ENCODE measurements around the gene VEZT. TPM values are rescaled to one million over a fixed set of nuclear protein-coding genes. Genes with fewer than 3 reads are reported as not detected.
A peak's percentile ranks its signal among the peaks of the same experiment; 100 is the strongest.

VEZT gene
- total RNA-seq, 4 donors from 2014 or later, result 73.0 to 90.3 (median 87.0) TPM

DNA sequence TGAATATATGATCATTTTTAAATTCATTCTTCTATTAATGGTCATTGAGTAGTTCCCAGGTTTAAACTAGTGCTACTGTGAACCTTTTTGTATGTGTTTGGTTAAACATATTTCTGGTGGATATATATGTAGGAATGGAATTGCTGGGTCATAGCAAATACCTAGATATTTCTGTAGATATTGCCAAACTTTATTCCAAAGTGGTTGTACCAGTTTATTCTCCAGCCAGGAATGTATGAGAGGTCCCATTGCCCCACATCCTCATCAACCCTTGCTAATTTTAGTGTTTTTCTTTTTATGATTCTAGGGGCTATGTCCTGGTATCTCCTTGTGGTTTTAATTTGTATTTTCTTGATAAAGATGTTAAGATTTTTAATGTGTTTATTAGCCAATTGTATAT lies 3.1 kb downstream of the VEZT start:
- DNase-seq (ENCODE audit: extremely low spot score), result no peak
- H3K4me3 ChIP-seq, result no peak overlapping the region
- intact Hi-C loops (cut with DNase I), result no loop called here
- H3K27ac ChIP-seq (replicated peaks in 1 of 4), result peak overlapping the region; percentile 9 to 99 (median 27)
- no peaks in the 10 kb centered on the region for H3K27me3 ChIP-seq
- H3K9me3 ChIP-seq, result no peaks in the 10 kb centered on the region
- TF ChIP-seq EP300 (IDR thresholded peaks at IDR 0.05) (no peak), POLR2AphosphoS5 (IDR thresholded peaks at IDR 0.05) (no peak), POLR2A (IDR thresholded peaks at IDR 0.05; ENCODE audit: low read depth) (no peak)
- TF ChIP-seq, protein P1, sequence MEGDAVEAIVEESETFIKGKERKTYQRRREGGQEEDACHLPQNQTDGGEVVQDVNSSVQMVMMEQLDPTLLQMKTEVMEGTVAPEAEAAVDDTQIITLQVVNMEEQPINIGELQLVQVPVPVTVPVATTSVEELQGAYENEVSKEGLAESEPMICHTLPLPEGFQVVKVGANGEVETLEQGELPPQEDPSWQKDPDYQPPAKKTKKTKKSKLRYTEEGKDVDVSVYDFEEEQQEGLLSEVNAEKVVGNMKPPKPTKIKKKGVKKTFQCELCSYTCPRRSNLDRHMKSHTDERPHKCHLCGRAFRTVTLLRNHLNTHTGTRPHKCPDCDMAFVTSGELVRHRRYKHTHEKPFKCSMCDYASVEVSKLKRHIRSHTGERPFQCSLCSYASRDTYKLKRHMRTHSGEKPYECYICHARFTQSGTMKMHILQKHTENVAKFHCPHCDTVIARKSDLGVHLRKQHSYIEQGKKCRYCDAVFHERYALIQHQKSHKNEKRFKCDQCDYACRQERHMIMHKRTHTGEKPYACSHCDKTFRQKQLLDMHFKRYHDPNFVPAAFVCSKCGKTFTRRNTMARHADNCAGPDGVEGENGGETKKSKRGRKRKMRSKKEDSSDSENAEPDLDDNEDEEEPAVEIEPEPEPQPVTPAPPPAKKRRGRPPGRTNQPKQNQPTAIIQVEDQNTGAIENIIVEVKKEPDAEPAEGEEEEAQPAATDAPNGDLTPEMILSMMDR (IDR thresholded peaks at IDR 0.05), result no peak
- H3K36me3 ChIP-seq, result peaks cover 0 to 14% (median 3%) of the 10 kb centered on the region in 4 donors
- peaks cover 33 to 62% (median 53%) of the 10 kb centered on the region in 4 donors for H3K4me1 ChIP-seq

DNA sequence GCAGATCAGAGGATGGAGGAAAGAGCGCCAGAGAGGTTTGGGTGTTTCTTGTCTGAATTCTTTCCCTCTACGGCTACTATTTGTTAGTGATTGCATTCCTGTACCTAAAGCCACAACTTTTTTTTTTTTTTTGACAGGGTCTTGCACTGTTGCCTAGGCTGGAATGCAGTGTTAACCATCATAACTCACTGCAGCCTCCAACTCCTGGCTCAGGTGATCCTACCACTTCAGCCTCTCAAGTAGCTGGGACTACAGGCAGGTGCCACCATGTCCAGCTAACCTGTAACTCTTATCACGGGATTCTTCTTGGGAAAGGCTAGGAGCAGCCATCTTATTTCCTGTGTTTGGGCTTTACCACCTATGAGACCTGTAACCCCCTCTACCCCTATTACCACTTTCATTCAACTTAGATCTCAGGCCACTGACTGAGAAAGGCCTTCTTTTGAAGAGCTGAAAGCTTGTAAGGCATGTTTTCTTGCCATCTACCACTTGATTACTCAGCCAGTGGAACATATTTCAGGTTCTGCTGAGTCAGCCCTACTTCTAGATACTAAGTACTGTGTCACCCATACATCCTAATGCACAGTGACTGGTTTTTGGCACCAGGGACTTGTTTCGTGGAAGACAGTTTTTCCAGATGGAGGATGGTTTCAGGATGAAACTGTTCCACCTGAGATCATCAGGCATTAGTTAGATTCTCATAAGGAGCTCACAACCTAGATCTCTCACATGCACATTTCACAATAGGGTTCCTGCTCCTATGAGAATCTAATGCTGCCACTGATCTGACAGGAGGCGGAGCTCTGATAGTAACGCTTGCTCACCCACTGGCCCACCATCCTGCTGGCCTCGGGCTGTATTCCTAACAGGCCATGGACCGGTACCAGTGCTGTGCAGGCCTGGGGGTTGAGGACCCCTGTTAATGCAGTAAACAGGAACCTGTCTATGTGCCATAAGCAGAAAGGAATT lies 6.9 kb downstream of the VEZT start:
- Histone ChIP-seq H3K9me3 (no peaks in the 10 kb centered on the region), H3K27me3 (no peaks in the 10 kb centered on the region), H3K27ac (replicated peaks in 1 of 4) (peak overlapping the region in 1 of 4 donors; percentile 21), H3K4me3 (no peak overlapping the region), H3K36me3 (peaks cover 0 to 14% (median 3%) of the 10 kb centered on the region in 4 donors), H3K4me1 (peaks cover 38 to 85% (median 73%) of the 10 kb centered on the region in 4 donors)
- intact Hi-C loops (cut with DNase I), result no loop called here
- no peak for DNase-seq (ENCODE audit: extremely low spot score)
- 87% methylated on average over 8 of the region's 8 CpGs for WGBS
- TF ChIP-seq, protein P1 (IDR thresholded peaks at IDR 0.05), result no peak
- no peak for TF ChIP-seq POLR2A (IDR thresholded peaks at IDR 0.05; ENCODE audit: low read depth)
- TF ChIP-seq EP300 (IDR thresholded peaks at IDR 0.05), result no peak
- TF ChIP-seq POLR2AphosphoS5 (IDR thresholded peaks at IDR 0.05), result no peak

DNA sequence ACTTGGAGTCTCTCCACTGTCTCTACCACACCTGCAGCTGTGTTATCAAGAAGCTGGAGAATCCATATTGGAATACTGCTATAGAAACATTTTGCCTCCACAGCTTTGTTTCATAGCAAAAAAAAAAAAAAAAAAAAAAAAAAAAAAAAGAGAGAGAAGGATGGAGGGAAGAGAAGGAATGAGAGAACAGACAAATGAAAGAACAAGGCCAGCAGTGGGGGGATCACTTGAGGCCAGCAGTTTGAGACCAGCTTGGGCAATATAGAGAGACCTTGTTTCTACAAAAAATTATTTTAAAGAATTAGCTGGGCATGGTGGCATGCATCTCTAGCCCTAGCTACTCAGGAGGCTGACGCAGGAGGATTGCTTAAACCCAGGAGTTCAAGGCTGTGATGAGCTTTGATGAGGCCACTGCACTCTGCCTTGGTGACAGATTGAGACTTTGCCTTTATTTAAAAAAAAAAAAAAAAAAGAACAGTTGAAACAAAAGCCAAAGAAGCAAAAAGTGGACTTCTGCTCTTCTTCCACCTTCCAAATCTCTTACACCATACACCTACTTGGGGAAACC lies 8.1 kb downstream of the VEZT start:
- intact Hi-C loops (cut with DNase I), result no loop called here
- H3K4me1 ChIP-seq, result peaks cover 38 to 85% (median 73%) of the 10 kb centered on the region in 4 donors

DNA sequence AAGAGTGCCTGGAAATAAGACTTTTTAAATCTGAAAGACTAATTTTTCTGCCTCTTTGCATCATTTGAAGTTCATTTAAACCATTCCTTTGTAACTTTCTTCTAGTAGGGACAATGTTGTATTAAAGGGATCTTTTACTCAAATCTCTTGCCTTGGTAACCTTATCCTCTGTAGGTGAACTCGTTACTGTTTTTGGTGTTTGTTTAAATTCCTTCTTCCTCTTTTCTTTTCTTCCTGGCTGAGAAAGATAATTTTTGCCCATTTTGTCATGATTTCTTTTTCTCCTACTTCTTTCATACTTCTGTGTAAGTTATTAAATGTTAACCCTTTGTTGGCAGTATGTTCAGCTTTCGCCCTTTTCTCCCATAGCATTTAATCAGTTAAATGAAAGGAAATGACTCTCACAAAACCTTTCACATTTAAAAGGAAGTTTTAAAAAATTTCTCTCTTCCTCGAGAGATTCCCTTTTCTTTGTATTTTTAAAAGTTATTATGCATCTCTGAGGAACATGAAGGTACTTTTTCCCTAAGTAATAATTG lies 10.3 kb downstream of the VEZT start:
- no peaks in the 10 kb centered on the region for H3K27me3 ChIP-seq
- H3K27ac ChIP-seq (replicated peaks in 1 of 4), result peak overlapping the region in 2 of 4 donors; percentile 3 to 25
- no peak for TF ChIP-seq POLR2A (IDR thresholded peaks at IDR 0.05; ENCODE audit: low read depth)
- TF ChIP-seq, protein P1 (IDR thresholded peaks at IDR 0.05), result no peak
- TF ChIP-seq EP300 (IDR thresholded peaks at IDR 0.05), result no peak
- no peak for TF ChIP-seq POLR2AphosphoS5 (IDR thresholded peaks at IDR 0.05)
- intact Hi-C loops (cut with DNase I), result no loop called here
- H3K4me1 ChIP-seq, result peaks cover 28 to 85% (median 64%) of the 10 kb centered on the region in 4 donors
- H3K4me3 ChIP-seq, result no peak overlapping the region
- 57% methylated on average over 3 of the region's 3 CpGs for WGBS
- H3K9me3 ChIP-seq, result no peaks in the 10 kb centered on the region
- peaks cover 0 to 14% (median 3%) of the 10 kb centered on the region in 4 donors for H3K36me3 ChIP-seq
- no peak for DNase-seq (ENCODE audit: extremely low spot score)

More for the DNA sequence above, 8.1 kb downstream of the VEZT start:
- DNase-seq (ENCODE audit: extremely low spot score), result no peak
- no peak overlapping the region for H3K27ac ChIP-seq (replicated peaks in 1 of 4)
- H3K4me3 ChIP-seq, result no peak overlapping the region
- H3K9me3 ChIP-seq, result no peaks in the 10 kb centered on the region
- H3K36me3 ChIP-seq, result peaks cover 0 to 14% (median 3%) of the 10 kb centered on the region in 4 donors
- TF ChIP-seq, protein P1 (IDR thresholded peaks at IDR 0.05), result no peak
- TF ChIP-seq POLR2A (IDR thresholded peaks at IDR 0.05; ENCODE audit: low read depth) (no peak), POLR2AphosphoS5 (IDR thresholded peaks at IDR 0.05) (no peak), EP300 (IDR thresholded peaks at IDR 0.05) (no peak)
- no peaks in the 10 kb centered on the region for H3K27me3 ChIP-seq
- 94% methylated on average over 1 of the region's 1 CpG for WGBS

All from esophagus muscularis mucosa (tissue), 4 donors.